GM21447 (cell line): Measurements from ENCODE around the gene SHISA5.

Experiments used
- ATAC-seq: cut with Tn5 transposase; IDR thresholded peaks from one replicate; pipeline ENCODE4 v1.9.1; 2021; ENCODE audit not compliant: unreplicated experiment

SHISA5 gene

DNA sequence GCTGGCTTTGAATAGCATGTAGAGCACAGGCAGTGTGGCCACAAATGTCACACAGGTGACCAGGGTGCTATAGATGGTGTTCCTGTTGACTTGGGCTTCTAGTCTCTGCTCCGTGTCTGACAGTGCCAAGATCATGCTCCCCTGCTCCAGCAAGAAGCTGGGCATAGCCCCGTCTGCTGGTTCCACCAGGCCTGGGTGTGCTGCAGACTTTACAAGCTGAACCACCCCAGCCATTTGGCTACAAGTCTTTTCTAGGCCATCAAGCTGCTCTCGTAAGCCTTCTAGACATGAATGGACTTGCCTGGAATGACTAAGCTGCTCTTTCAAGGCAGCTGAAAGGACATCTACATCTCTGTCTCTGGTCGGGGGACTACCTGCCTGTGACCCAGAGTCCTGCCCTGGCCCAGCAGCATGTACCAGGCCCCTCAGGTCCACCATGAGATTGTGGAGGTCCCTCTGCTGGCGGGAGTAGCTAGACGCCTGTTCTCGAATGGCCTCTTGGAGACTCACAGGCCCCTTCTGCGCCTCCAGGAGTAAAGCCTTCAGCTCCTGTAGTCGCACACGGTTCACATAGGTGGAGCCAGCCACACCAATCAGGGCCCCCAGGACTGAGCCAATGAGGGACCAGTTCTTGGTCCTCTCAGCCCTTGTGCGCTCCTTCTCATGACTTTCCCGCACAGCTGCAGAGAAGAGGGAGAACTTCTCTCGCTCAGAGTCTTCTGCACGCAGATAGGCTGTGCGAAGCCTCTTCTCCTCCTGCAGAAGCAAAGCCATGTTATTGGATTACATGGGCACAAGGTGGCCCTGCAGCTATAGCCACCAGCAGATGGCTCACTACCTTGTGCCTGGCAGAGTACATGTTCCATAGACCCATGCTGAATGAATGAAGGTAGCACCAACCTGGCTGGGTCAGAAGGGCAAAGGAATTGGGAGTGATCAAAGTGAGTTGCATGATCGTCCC is 71.3 kb downstream of the SHISA5 start:
- no peak for ATAC-seq

DNA sequence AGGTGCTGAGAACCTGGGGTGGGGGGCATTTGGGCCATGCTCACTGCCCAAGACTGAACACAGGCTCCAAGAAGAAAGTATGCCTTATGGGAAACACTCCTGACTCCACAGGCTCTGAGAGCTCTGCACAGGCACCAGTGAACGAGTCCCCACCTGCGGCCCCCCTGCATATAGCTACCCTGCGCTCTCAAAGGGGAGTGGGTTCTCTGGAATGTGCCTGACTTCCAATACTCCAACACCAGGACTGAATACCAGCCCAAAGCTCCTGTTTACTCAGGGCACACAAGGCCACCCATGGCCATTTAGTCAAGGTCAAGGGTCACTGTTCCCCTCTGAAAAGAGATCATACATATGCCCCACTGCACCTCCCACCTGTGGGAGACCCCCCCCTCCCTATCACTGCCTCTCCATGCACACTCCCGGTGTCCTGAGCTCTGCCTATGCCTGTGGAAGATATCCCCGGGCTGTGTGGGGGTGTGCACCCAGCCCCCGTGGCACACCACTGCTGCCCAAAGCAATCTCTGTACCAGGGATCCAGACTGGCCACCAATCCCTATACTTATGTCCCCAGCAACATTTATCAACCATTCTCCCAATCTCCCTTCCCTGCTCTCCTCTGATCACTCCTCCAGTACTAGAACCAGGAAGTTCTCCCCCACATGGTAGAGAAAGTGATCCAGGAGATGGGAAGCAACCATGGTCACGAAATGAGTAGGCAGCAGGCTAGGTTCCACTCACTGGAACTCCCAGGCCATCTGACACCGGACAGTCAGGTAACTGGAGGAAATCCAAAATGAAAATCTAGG is 72.5 kb downstream of the SHISA5 start:
- no peak for ATAC-seq

DNA sequence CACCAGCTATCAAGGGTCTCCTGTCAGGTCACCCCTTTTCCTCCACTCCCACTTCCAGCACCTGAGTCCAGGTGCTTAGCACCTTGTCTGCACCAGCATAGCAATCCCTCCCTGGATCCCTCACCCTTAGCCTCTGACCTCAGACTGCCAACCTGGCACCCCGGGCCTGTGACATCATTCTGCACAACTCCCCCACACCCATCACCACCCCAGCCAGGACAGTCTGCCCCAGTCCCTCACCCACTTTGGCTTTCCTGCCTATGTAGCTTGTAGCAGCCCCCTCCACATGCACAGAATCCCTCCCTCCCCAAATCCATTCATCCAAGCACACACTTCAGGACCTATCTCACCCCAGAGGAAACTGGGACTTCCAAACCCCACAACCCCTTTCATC is 73.3 kb downstream of the SHISA5 start:
- no peak for ATAC-seq

DNA sequence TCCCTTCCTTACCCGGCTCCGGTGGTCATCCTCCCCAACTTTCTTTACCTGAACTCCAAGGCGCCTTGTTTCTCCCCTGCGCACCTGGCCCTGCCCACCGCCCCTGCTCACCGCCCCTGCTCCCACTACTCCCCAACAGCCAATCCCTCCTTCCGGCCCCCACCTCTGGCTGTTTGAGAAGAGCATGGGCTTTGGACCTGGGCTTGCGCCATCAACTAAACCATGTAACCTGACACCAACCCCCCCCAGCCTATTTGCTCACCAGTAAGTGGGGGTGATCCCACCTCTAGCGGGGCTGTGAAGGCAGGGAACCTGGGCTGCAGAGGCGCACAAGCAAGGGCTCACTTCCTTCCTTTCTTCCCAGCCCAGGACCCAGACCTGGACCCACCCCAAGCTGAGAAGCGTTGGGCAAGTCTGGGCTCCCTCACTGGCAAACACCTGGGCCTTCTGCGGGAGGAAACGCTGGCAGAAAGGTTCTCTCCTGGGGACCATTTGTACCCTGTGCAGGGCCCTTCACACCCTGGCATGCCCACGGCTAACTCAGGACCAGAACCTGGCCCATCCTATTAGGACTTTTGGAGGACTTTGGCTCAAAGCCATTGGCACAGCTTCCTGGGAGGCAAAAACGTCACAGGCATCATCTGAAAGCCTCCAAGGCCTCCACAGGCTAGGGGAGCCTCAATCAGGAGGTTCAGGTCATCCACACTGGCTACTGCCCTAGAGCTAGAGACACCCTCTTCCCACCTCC is 73.8 kb downstream of the SHISA5 start, which contains the start of gene PLXNB1:
Gene PLXNB1 (minus strand): TSS at position 127 of the 748 bp plus-strand sequence. CDS start 5,475 bp downstream, outside the sequence.
- no peak for ATAC-seq

DNA sequence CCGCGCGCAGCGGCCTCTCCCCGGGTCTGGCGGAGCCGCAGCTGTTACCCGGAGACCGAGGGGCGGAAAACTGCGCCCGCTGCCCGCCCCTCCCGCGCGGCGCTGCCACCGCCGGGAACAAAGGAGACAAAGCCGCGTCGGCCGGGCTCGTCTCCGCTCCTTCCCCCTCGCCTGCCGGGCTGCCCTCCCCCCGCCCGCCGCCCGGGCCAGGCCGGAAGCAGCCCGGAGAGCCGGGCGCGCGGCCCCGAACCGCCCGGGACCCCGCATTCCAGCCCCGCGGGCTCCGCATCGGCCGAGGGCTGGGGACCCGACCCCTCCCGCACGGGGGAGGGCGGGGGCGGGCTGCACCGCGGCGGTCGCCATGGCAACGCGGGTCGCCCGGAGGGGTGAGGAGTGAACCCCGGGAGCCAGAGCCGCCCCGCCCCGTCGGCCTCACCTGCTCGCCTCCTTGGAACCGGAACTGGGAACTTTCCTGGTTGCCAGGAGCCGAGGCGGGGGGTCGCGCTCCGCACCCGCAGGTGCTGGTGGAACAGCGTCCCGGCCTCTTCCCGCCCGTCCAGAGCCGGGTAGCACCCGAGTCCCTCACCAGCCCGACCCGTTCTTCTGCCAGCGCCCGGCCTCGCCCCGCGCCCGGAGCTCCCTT is 74.5 kb downstream of the SHISA5 start:
- ATAC-seq: no peak

DNA sequence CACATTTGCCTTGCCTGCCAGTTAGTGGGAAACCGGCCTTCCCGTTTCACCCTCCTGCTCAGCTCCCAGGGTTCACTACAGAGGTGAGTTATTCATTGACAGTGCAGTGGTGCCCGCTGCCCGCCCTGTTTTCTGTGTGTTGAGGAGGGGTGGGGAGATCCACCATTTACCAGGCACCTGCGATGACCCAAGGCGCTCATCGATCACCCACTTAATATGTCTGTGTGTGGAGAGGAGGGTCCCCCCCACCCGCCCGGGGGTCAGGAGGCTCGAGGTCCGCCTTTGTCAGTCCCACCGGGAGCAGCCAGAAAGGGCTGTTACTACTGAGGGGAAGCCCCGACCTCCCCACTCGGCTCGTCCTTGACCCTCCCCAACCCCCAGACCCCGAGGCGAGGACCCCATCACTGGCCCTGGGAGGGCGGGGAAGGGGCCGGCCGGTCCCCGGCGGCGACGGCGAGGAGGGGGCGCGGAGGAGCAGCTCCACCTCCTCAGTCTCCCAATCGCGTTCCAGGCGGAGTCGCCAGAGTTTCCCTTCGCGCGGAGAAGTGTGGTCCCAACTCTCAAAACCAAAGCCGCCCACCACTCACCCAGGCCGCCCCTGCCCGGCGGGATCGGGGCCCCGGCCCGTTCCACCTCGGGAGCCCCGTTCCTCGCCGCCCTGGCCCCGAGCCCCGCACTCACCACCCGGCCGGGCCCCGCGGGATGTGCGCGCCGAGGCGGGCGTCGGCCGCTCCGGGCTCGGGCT is 75.2 kb downstream of the SHISA5 start:
- no peak for ATAC-seq

DNA sequence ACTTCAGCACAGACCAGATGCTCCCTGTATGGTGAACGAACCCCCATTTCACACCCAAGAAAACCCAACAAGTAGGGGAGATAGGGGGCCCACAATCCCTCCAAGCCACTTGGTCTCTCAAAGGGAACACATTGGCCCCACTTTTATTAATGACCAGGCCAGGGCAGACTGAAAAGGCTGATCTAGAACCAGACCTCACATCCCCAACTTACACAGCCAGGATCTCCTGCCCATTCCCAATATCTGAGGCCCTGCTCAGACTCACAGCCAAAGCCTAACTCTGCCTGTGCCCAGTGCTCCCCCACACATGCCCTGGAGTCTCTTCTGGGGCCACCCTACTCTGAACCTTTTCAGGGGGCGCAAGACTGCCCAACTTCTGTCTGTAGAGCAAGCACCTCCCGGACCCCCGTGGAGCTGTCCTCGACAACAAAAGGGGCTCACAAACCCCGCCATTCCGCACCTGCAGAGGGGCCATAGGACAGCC is 75.8 kb downstream of the SHISA5 start:
- ATAC-seq: no peak

DNA sequence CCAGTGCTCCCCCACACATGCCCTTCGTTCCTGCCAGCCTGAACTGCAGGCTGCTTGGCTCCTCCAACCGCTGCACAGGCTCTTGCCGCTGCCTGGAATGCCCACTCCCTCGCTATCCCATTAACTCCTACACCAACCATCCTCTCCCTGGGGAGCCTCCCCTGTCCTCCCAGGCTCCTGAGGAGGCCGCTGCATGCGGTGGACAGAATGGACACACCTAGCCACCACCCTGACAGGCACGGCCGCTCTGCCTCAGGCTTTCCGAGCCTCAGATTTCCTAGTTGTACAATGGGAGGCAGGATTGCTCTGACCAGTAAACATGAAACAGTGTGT is 76.4 kb downstream of the SHISA5 start:
- no peak for ATAC-seq

DNA sequence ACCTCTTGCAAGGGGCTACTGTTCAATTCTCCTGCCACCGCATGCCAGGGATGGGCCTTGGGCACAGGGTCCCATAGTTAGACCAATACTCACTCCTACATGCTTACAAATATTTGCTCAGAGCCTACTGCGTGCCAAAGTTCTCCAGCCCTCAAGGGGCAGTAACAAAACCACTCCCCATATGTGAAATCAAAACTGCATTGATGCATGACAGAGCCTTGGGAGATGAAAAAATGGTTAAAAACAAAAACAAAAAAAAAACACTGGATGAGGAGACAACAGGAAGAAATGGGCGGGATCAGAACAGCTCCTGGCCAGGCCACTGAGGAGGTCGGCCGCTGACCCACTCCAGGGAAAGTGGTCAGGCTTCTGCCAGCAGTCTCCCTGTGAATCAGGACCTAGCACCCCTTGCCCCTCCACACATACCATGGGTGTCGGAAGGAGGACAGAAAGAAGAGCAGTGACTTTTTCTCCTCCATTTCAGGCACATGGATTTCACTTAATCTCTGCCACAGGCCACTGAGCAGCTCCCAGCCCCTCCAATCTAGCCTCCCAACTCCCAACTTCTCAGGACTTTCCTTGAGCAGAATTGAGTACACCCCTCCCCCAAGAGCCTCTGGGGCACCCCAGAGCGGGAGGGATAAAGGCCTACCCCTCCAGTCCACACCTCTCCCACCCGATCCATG is 76.9 kb downstream of the SHISA5 start:
- no peak for ATAC-seq

DNA sequence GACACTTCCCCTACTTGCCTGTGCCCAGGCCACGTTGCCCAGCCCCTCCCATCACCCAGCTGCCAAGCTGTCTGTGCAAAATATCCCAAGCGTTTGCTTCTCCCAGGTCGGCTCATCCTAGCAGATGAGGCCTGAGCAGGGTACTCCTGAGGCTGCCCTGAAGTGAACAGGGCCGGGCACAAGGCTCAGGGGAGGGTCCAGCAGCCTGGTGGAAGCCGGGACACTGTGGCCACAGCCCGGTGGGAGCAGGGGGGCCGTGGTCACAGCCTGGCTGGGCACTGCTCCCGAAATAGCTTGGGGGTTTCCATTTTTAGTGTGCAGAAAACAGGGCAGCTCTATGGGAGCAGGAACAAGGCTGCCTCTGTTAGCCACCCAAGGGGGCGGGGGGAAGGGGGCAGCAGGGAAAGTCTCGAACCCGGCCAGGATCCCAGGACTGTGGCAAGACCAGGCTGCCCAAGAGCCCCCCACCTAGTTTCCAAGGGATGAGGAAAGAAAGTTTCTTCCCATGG is 77.5 kb downstream of the SHISA5 start:
- ATAC-seq: no peak

DNA sequence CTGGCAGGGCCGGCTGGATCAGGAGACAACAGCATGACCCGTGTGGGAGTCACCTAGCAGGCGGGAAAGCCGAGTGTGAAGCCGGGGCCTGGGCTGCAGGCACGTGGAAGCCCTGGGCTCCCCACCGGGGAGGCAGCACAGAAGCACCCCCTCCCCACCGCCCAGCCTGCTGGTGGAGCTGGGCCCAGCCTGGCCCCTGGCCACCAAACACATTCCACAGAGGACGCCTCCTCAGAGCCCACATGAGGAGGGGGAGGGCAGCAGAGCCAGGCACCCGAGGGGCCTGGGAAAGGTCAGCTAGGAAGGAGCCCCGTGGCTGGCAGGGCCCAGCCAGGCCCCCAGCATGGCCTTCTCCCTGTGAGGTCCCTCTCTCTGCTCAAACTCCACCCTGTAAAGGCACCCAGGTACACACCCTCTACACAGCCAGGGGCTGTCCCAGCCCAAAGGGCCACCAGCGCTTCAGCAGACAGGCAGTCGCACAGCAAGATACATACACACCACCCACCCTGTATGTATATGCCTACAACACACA is 78.6 kb downstream of the SHISA5 start:
- ATAC-seq: no peak

DNA sequence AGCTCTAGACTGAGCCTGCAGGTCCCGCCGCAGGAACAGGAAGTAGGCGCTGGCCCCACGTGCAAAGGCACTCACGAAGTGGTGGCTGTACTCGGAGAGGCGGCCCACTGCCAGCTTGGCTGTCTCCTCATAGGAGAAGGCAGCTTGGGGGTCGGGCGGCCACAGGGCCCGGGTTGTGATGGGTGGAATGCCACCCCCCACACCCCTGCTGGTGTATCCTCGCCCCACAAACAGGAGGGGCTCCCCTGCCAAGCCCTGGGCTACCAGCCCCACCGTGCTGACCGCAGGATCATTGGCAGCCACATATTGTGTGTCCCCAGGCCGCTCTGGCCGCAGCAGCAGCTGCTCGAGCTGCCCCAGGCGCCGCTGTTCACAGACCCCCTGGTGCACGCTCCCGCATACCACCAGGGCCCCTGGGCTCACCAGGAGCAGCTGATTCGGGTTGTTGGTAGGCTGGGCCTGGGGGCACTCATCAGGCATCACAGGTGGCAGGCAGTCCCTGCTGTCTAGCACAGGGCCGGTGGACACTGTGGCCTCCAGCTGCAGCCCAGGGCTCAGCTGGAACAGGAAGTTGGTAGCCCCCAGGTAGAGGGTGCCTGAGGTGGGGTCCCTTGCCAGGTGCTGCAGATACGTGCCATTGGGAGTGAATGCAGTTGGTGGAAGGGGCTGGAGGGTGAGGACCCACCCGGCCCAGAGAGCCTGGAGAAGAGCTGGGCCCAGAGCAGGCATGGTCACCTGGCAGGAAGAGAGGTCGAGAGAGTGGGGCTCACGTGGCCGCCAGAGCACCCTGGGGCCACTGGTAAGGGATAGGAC is 79.9 kb downstream of the SHISA5 start:
- ATAC-seq: no peak

DNA sequence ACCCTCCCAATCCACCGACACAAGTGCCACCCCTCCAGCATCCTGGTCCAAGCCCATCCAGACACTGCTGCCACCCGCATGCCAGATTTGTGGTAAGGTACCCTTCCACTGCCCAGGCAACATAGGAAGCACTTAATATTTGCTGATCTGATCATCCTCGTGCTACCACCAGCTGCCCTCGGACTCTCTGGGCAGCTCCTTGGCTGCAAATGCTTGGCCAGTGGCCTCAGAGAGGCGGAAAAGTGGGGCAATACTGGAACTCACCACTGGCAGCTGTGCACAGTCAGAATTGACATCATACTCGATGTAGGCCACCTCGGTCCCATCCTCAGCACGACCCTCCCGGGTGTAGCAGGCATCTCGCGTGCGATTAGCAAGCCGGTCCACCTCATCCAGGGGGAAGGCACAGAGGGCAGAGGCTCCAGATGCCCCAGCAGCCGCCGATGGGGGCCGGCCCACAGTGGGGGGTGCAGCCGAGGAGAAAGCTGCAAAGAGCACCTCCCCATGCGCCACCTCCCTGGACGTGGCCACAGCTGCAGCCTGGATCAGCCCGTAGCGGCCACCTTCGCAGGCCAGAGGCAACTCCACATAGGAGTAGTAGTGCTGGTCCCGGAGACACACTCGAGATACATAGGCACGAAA is 80.6 kb downstream of the SHISA5 start:
- no peak for ATAC-seq

DNA sequence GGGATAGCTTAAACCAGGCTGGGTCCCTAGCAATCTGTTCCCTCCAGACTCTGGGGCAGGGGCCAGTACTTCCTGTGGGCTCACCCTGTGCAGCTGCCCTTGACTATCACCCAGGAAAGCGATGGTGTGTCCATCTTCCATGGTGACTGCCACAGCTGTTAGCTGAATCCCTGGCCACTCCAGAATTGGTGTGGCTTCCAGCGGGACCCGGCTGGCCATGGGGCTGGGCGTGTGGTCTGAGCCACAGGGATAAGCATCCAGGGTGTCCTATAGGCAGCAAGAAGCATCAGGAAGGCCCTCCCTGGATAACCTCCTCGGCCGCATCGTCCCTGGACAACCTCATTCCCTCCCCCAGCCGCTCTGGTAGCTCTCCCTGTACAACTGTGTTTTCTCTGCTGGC is 81.3 kb downstream of the SHISA5 start:
- ATAC-seq: no peak

DNA sequence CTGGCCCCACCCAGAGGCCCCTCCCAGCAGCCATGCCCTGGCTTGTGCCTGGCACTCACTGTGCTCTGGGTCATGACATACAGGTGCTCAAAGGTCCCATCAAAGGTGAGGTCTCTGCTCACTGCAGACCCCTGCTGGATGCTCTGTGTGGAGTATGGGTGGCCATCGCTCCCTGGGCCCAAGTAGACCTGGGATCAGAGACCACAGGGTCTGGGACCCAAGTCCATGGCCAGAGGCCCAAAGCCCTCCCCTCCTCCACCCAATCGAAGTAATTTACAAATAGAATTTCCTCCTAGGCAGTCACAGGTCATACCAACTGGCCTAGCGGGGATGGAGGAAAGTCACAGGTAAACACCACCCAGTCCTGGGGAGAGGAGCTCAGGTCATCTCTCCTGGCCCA is 81.7 kb downstream of the SHISA5 start:
- no peak for ATAC-seq

DNA sequence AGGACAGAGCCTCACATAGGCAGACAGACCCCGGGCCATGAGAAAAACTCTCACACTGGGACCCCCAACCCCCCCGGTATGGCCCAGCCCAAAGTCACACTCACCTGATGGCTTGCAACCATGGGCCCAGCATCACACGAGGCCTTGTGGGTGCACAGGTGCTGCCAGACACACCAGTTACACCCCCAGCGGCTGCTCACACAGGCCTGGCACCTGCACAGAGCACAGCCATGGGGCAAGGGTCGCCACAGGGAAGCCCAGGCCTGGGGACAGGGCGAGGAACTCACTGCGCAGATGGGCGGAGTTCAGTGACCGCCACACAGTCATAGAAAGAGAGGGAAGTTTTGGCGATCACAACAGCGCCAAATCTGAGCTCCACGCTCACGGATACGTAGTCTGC is 83.4 kb downstream of the SHISA5 start:
- ATAC-seq: no peak

DNA sequence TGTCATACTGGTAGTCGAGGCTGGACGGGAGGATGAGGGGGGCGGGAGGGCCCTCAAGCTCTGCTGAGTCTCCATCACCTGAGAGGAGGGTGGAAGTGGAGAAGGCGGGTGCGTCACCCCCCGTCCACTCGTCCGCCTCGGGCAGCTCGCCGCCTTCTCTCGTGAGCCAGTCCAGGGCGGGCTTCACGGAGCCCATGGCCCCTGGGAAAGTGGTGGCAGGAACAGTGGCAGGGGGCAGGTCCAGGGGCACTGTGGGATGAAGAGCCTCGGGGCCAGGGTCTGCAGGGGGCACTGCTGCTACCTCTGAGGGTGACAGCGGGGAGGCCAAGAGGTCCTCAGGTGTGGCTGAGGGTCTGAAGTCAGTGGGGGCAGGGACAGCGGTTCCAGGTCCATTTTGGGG is 84.4 kb downstream of the SHISA5 start:
- no peak for ATAC-seq

DNA sequence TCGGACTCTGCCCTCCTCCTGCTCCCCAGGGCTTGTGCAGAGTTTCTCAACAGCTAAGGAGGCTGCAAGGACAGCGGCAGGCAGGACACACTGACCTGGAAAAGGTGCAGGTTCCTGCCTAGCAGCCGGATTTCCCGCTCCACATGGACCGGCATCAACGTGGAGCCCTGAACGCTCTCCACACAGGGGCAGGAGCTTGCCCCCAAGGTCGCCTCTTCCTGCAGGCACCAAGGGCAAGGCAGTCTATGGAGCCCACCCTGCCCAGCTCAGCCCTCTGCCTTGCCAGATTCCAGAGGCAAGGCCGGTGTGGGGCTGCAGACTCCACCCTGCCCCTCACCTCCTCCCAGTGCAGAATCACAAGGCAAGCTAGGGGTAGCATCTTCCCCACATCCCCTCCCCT is 84.8 kb downstream of the SHISA5 start:
- no peak for ATAC-seq
